ENCODE measurements around the gene TP73. TPM values are rescaled to one million over a fixed set of nuclear protein-coding genes. Genes with fewer than 3 reads are reported as not detected.
"Not testable (repeated sequence)": the region's sequence is repeated elsewhere in the genome, so short reads cannot be mapped to it uniquely, and the experiment has no call there.

Gene TP73
- total RNA-seq, 1 donor from 2014 or later: 3.7 TPM

- DNase-seq (ENCODE audit: low spot score): no peak
Observed at GRCh38 chr1:3742439-3743298, 90.4 kb downstream of the TP73 start.

GRCh38 chr1:3743421-3743820 lies 91.1 kb downstream of the TP73 start:
- no peak for DNase-seq (ENCODE audit: low spot score)

- no peak for DNase-seq (ENCODE audit: low spot score)
Observed at GRCh38 chr1:3743826-3744225, 91.5 kb downstream of the TP73 start.

GRCh38 chr1:3744646-3745045 lies 92.3 kb downstream of the TP73 start:
- DNase-seq (ENCODE audit: low spot score): no peak

GRCh38 chr1:3745071-3745470 lies 92.8 kb downstream of the TP73 start:
- no peak for DNase-seq (ENCODE audit: low spot score)

GRCh38 chr1:3745590-3746381 lies 93.5 kb downstream of the TP73 start:
- DNase-seq (ENCODE audit: low spot score): no peak

GRCh38 chr1:3746389-3746829 lies 94.1 kb downstream of the TP73 start:
- no peak for DNase-seq (ENCODE audit: low spot score)

- peak; percentile 86 for DNase-seq (ENCODE audit: low spot score)
Observed at GRCh38 chr1:3746830-3747521, 94.7 kb downstream of the TP73 start.

- DNase-seq (ENCODE audit: low spot score): no peak
Observed at GRCh38 chr1:3747522-3747848, 95.2 kb downstream of the TP73 start.

GRCh38 chr1:3747903-3748302 lies 95.6 kb downstream of the TP73 start:
- DNase-seq (ENCODE audit: low spot score): no peak

- not testable (repeated sequence) for DNase-seq (ENCODE audit: low spot score)
Observed at GRCh38 chr1:3748316-3748900, 96.1 kb downstream of the TP73 start.

GRCh38 chr1:3749512-3749911 lies 97.2 kb downstream of the TP73 start:
- DNase-seq (ENCODE audit: low spot score): no peak

GRCh38 chr1:3750741-3751140 lies 98.4 kb downstream of the TP73 start:
- no peak for DNase-seq (ENCODE audit: low spot score)

GRCh38 chr1:3752400-3752945 lies 100.2 kb downstream of the TP73 start, which contains the start of gene CCDC27:
TSS of gene CCDC27 (plus strand) at chr1:3752450. CDS start at chr1:3752482, 32 bp downstream.
- DNase-seq (ENCODE audit: low spot score): no peak

GRCh38 chr1:3753656-3754454 lies 101.5 kb downstream of the TP73 start:
- DNase-seq (ENCODE audit: low spot score): no peak

- DNase-seq (ENCODE audit: low spot score): no peak
Observed at GRCh38 chr1:3756394-3756793, 104.1 kb downstream of the TP73 start.

GRCh38 chr1:3759164-3759563 lies 106.8 kb downstream of the TP73 start:
- no peak for DNase-seq (ENCODE audit: low spot score)

GRCh38 chr1:3759796-3760195 lies 107.5 kb downstream of the TP73 start:
- no peak for DNase-seq (ENCODE audit: low spot score)

- DNase-seq (ENCODE audit: low spot score): no peak
Observed at GRCh38 chr1:3761296-3762010, 109.1 kb downstream of the TP73 start.
